Loucy (cell line): ENCODE data around the gene IFI30.

ENCODE experiments used
- EZH2phosphoT487 ChIP-seq: fragments of 200-600 bp; IDR thresholded peaks from 2 replicates; pipeline ENCODE4 v1.6.1; 2018; ENCODE audit warnings: antibody characterized with exemption, mild to moderate bottlenecking, moderate library complexity, borderline replicate concordance
- TF ChIP-seq, protein P1 (sequence below): fragments of 200-600 bp; sonication (generic); conservative IDR thresholded peaks from 2 replicates; pipeline ENCODE4 v1.5.1; 2014; ENCODE audit warnings: mild to moderate bottlenecking, antibody characterized with exemption, low read length

DNA sequence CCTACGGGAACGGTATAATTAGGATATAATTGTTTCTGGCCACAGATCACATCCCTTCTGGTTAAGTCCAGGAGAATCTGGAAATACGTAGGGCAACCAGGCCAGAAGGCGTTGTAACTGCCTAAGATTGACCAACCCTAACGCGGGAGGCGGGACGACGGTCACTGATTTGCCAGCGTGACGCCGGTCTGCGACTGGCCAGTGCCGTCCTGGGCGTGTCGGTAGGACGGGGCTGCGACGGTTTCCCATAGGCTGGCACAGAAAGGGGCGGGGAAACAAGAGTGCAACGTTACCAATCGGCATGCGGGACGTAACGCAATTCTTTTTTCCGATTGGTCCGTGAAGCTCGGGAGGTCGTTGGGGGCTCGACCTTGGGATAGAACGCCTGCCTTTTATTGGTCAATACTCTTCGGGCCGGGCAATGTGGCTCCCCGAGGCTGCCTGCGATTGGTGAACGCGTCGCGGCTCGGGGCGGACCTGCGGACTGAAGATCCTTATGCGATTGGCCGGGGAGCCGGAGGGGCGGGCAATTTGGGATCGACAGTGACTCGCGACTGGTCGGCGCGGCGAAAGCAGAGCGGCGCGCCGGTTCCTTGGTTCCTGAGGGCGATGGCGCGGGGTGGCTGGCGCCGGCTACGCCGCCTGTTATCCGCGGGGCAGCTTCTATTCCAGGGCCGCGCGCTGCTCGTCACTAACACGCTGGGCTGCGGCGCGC lies 19.2 kb downstream of the IFI30 start, which contains the start of gene MPV17L2:
- TF ChIP-seq, protein P1, sequence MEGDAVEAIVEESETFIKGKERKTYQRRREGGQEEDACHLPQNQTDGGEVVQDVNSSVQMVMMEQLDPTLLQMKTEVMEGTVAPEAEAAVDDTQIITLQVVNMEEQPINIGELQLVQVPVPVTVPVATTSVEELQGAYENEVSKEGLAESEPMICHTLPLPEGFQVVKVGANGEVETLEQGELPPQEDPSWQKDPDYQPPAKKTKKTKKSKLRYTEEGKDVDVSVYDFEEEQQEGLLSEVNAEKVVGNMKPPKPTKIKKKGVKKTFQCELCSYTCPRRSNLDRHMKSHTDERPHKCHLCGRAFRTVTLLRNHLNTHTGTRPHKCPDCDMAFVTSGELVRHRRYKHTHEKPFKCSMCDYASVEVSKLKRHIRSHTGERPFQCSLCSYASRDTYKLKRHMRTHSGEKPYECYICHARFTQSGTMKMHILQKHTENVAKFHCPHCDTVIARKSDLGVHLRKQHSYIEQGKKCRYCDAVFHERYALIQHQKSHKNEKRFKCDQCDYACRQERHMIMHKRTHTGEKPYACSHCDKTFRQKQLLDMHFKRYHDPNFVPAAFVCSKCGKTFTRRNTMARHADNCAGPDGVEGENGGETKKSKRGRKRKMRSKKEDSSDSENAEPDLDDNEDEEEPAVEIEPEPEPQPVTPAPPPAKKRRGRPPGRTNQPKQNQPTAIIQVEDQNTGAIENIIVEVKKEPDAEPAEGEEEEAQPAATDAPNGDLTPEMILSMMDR, result no peak
- TF ChIP-seq EZH2phosphoT487, result no peak
